ENCODE data around the gene CLIC4.
A peak's percentile ranks its signal among the peaks of the same experiment; 100 is the strongest.

Gene CLIC4

DNA sequence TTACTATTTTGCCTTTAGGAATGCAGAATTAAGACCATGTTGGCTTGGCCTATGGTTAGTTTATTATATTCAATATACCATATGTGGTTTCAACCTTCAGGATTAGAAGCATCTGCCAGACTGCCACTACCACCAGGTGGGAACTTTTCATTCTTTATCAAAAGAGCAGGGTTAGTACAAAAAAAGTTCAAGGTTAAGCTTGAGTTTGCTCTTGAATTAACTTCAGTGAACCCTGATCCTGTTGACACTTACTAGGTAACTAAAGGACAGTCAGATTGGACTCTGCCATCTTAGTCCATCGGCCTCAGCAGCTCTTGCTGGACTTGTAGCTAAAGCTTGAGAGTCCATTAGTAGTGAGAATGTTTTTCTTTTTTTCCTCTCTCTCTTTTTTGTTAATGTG, 22.1 kb downstream of the CLIC4 start:
- Histone ChIP-seq H4K20me1 (ENCODE audit: insufficient read depth) (no peaks in the 10 kb centered on the region), H3K79me2 (ENCODE audit: insufficient read depth, low read depth) (peaks cover 93% of the 10 kb centered on the region), H3K4me1 (ENCODE audit: low read depth, poor library complexity, severe bottlenecking) (peaks cover 62% of the 10 kb centered on the region), H2AFZ (ENCODE audit: low read depth) (no peak overlapping the region), H3K4me2 (no peak overlapping the region), H3K4me3 (IDR thresholded peaks at IDR 0.05; ENCODE audit: insufficient read depth, low read depth, low read length) (no peak overlapping the region), H3K36me3 (ENCODE audit: insufficient read depth) (no peaks in the 10 kb centered on the region), H3K9ac (no peak overlapping the region), H3K27ac (no peak overlapping the region), H3K27me3 (ENCODE audit: insufficient read depth, low read depth) (no peaks in the 10 kb centered on the region)
- TF ChIP-seq, protein P1, sequence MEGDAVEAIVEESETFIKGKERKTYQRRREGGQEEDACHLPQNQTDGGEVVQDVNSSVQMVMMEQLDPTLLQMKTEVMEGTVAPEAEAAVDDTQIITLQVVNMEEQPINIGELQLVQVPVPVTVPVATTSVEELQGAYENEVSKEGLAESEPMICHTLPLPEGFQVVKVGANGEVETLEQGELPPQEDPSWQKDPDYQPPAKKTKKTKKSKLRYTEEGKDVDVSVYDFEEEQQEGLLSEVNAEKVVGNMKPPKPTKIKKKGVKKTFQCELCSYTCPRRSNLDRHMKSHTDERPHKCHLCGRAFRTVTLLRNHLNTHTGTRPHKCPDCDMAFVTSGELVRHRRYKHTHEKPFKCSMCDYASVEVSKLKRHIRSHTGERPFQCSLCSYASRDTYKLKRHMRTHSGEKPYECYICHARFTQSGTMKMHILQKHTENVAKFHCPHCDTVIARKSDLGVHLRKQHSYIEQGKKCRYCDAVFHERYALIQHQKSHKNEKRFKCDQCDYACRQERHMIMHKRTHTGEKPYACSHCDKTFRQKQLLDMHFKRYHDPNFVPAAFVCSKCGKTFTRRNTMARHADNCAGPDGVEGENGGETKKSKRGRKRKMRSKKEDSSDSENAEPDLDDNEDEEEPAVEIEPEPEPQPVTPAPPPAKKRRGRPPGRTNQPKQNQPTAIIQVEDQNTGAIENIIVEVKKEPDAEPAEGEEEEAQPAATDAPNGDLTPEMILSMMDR (conservative IDR thresholded peaks at IDR 0.05; ENCODE audit: low read depth, low read length): no peak

DNA sequence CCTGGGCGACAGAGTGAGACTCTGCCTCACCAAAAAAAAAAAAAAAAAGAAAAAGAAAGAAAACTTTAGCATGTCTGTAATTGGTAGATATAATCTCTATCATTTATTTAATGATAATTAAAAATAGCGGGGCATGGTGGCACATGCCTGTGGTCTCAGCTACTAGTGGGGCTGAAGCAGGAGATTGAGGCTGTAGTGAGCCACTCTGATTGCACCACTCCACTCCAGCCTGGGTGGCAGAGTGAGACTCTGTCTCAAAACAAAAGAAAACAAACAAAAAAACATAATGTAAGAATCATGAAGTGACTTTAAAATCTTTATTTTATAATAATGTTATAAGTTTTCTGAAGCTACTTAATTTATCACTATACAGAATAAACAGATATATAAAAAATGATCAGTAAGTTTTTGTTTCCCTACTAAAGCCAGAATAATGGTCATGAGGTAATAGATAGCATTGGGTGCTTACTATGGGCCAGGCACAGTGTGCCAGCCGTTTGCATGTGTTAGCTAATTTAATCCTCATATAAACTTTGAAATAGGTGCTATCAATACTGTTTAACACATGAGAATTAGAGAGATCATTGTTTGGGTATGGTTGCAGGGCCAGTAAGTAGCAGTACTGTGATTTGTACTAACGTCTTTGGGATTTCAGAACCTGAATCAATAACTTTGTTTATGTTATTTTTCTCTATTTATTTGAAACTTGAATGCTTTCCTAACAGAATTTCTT, 23.8 kb downstream of the CLIC4 start:
- Histone ChIP-seq H3K79me2 (ENCODE audit: insufficient read depth, low read depth) (peaks cover 93% of the 10 kb centered on the region), H3K36me3 (ENCODE audit: insufficient read depth) (no peaks in the 10 kb centered on the region), H4K20me1 (ENCODE audit: insufficient read depth) (no peaks in the 10 kb centered on the region), H3K4me2 (peak overlapping the region; percentile 61), H3K27me3 (ENCODE audit: insufficient read depth, low read depth) (no peaks in the 10 kb centered on the region), H3K4me1 (ENCODE audit: low read depth, poor library complexity, severe bottlenecking) (peaks cover 62% of the 10 kb centered on the region), H3K9ac (no peak overlapping the region), H2AFZ (ENCODE audit: low read depth) (no peak overlapping the region), H3K4me3 (IDR thresholded peaks at IDR 0.05; ENCODE audit: insufficient read depth, low read depth, low read length) (no peak overlapping the region), H3K27ac (peak overlapping the region; percentile 27; the same call in 1 of the 2 replicates)
- TF ChIP-seq, protein P1 (conservative IDR thresholded peaks at IDR 0.05; ENCODE audit: low read depth, low read length): no peak

DNA sequence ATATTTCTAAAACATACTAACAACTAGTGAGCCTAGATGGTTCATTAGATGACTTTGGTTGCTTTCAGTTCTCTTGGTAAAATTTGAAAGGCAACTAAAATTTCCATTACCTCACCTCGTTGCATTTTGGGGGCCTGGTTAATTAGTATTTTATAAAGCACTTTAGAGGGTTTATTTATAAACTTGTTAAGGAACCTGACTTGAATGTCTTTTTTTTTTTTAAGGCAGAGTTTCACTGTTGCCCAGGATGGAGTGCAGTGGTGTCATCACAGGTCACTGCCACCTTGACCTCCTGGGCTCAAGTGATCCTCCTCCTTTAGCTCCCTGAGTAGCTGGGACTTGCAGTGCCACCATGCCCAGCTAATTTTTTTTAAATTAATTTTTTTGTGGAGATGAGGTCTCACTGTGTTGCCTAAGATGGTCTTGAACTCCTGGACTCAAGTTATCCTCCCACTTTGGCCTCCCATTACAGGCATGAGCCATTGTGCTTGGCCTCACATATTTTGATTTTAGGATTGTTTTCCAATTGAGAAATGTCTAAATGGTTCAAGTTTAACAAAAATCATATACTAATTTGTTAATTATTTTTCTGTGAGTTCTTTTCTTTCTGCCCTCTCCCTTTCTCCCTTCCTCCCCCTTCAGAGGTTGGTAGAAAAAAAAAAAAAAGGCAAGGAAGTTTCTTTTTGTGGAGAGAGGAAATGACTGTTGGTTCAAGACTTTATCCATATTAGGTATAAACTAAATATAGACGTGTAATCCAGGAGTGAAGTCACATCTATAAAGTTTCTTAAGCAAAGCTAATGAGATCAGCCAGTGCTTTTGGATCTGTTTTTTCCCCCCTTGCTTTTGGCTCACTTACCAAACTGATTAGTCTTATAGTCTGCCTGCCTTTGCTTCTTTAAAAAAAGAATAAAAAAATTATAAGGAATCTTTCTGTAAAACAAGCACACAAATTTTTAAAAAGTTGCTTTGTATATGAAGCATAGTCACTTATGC, 24.7 kb downstream of the CLIC4 start:
- peaks cover 54% of the 10 kb centered on the region for H3K4me1 ChIP-seq (ENCODE audit: low read depth, poor library complexity, severe bottlenecking)
- TF ChIP-seq, protein P1 (conservative IDR thresholded peaks at IDR 0.05; ENCODE audit: low read depth, low read length): no peak
- peak overlapping the region; percentile 61 for H3K4me2 ChIP-seq
- H2AFZ ChIP-seq (ENCODE audit: low read depth): no peak overlapping the region
- no peak overlapping the region for H3K4me3 ChIP-seq (IDR thresholded peaks at IDR 0.05; ENCODE audit: insufficient read depth, low read depth, low read length)
- no peaks in the 10 kb centered on the region for H3K27me3 ChIP-seq (ENCODE audit: insufficient read depth, low read depth)
- peaks cover 93% of the 10 kb centered on the region for H3K79me2 ChIP-seq (ENCODE audit: insufficient read depth, low read depth)
- no peaks in the 10 kb centered on the region for H4K20me1 ChIP-seq (ENCODE audit: insufficient read depth)
- no peak overlapping the region for H3K9ac ChIP-seq
- H3K36me3 ChIP-seq (ENCODE audit: insufficient read depth): no peaks in the 10 kb centered on the region
- peak overlapping the region; percentile 27; the same call in 1 of the 2 replicates for H3K27ac ChIP-seq

DNA sequence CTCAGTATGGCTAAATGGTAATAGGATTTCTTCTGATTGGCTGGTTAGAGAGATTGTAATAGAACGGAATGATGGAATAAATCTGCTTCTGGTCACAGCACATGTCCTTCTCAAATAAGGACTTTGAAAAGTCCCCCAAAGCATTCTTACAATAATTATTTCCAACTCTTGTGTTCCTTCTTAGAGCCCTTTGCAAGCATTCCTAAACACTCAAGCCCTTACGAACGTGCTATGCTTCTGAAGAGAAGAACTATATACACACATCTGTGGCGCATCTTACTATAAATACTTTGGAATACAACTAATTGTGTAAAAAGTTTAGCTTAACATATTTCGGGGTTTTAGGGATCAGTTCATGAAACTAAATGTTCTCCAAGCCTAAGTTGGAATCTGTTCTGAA, 25.6 kb downstream of the CLIC4 start:
- peak overlapping the region; percentile 61; the same call in 1 of the 2 replicates for H3K4me2 ChIP-seq
- peaks cover 50% of the 10 kb centered on the region for H3K4me1 ChIP-seq (ENCODE audit: low read depth, poor library complexity, severe bottlenecking)
- H4K20me1 ChIP-seq (ENCODE audit: insufficient read depth): no peaks in the 10 kb centered on the region
- no peak overlapping the region for H2AFZ ChIP-seq (ENCODE audit: low read depth)
- H3K79me2 ChIP-seq (ENCODE audit: insufficient read depth, low read depth): peaks cover 93% of the 10 kb centered on the region
- H3K4me3 ChIP-seq (IDR thresholded peaks at IDR 0.05; ENCODE audit: insufficient read depth, low read depth, low read length): no peak overlapping the region
- H3K27me3 ChIP-seq (ENCODE audit: insufficient read depth, low read depth): no peaks in the 10 kb centered on the region
- no peak overlapping the region for H3K9ac ChIP-seq
- no peaks in the 10 kb centered on the region for H3K36me3 ChIP-seq (ENCODE audit: insufficient read depth)
- TF ChIP-seq, protein P1 (conservative IDR thresholded peaks at IDR 0.05; ENCODE audit: low read depth, low read length): no peak
- H3K27ac ChIP-seq: no peak overlapping the region; the same call in 1 of the 2 replicates
